Coronary artery (tissue), 2 donors: ENCODE results near the gene DGKH.

Experiments used
- DNase-seq: peaks from one replicate; pipeline ENCODE4 v3.0.0-alpha.2; 2017; ENCODE audit warnings: low spot score
- H3K27ac ChIP-seq, 2 donors: fragments of 200-600 bp; sonication (generic); one replicate each; pipeline ENCODE4 v1.5.1; 2016 to 2019
- H3K4me3 ChIP-seq: fragments of 200-600 bp; sonication (generic); 2 replicates; pipeline ENCODE4 v1.5.1; 2016; ENCODE audit warnings: mild to moderate bottlenecking, moderate library complexity
- TF ChIP-seq, protein P1 (sequence below): fragments of 200-600 bp; sonication (generic); IDR thresholded peaks from one replicate; pipeline ENCODE4 v1.5.1; 2019; ENCODE audit warnings: antibody characterized with exemption

Gene DGKH

GRCh38 chr13:42211704-42212464 lies 163.4 kb downstream of the DGKH start:
- no peak overlapping the region for H3K4me3 ChIP-seq
- no peak for DNase-seq
- TF ChIP-seq, protein P1, sequence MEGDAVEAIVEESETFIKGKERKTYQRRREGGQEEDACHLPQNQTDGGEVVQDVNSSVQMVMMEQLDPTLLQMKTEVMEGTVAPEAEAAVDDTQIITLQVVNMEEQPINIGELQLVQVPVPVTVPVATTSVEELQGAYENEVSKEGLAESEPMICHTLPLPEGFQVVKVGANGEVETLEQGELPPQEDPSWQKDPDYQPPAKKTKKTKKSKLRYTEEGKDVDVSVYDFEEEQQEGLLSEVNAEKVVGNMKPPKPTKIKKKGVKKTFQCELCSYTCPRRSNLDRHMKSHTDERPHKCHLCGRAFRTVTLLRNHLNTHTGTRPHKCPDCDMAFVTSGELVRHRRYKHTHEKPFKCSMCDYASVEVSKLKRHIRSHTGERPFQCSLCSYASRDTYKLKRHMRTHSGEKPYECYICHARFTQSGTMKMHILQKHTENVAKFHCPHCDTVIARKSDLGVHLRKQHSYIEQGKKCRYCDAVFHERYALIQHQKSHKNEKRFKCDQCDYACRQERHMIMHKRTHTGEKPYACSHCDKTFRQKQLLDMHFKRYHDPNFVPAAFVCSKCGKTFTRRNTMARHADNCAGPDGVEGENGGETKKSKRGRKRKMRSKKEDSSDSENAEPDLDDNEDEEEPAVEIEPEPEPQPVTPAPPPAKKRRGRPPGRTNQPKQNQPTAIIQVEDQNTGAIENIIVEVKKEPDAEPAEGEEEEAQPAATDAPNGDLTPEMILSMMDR, result no peak
- no peak overlapping the region for H3K27ac ChIP-seq

DNA sequence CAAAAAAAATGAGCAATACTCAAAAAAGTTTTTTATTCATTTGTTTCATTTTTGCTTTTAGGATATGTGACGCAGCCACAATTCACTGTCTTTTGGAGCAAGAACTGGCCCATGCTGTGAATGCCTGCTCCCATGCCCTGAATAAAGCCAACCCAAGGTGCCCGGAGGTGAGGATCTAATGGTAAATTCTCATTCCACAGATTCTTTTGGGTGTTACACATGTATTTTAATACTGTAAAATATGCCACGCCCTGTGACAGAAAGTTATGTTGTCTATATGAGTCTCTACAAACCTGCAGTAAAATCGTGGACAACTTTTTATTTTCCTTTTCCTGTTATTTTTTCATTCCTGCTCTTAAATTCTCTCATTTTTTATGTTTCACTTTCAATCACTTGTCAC lies 166.0 kb downstream of the DGKH start:
- TF ChIP-seq, protein P1, result no peak
- Histone ChIP-seq H3K4me3 (no peak overlapping the region), H3K27ac (no peak overlapping the region)
- no peak for DNase-seq

DNA sequence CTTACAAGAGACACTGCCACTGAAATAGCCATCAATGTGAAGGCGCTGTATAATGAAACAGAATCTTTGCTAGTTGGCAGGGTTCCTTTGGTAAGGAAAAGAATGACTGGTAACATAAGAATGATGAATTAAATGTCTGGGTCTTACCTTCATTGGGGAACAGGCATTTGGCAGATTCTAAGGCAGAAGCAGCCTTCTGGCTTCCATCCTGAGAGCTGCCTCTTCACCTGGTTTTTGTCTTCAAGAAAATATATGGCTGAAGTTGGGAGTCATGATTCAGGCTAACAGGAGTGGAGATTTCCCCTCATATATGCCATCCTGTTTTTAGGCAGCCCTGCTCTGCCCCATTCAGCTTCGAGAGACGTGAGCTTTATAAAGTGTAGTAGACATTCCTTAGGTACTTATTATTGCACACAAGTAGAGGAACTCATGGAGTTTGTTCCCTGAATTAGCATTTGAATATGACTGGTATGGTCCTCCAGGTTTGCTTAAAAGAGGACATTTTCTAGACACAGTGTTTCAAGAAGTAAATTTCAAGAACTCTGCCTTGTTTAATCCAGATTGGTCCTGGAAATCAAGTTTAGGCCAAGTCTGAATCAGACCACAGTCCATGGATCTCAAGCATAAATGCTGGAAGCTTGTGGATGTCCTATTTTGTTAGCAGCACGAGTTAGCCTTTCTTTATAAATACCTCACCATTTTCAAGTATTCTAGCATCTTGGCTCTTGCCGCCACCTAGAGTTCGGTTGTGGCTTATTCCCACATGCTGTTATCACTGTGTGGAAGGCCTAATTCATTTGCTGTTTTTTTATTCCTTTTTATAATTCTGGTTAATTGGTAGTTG lies 167.4 kb downstream of the DGKH start:
- Histone ChIP-seq H3K27ac (no peak overlapping the region), H3K4me3 (no peak overlapping the region)
- no peak for DNase-seq
- TF ChIP-seq, protein P1, result no peak

GRCh38 chr13:42216422-42216735 lies 167.9 kb downstream of the DGKH start:
- TF ChIP-seq, protein P1, result no peak
- no peak overlapping the region for H3K27ac ChIP-seq
- H3K4me3 ChIP-seq, result no peak overlapping the region
- no peak for DNase-seq

DNA sequence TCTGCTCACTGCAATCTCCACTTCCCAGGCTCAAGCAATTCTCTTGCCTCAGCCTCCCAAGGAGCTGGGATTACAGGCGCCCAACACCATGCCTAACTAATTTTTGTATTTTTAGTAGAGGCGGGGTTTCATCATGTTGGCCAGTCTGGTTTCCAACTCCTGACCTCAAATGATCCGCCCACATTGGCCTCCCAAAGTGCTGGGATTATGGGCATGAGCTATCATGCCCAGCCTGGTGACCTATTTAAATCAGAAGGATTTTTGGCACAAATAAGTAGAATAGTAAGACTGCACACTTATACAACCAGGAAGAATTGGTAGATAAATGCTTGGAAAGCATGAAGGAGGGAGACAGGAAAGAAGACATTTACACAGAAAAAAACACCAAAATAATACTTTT lies 170.1 kb downstream of the DGKH start:
- H3K4me3 ChIP-seq, result no peak overlapping the region
- H3K27ac ChIP-seq, result no peak overlapping the region
- no peak for DNase-seq
- TF ChIP-seq, protein P1, result no peak

GRCh38 chr13:42219051-42219450 lies 170.6 kb downstream of the DGKH start:
- TF ChIP-seq, protein P1, result no peak
- H3K27ac ChIP-seq, result no peak overlapping the region
- DNase-seq, result no peak
- no peak overlapping the region for H3K4me3 ChIP-seq

- Histone ChIP-seq H3K4me3 (no peak overlapping the region), H3K27ac (no peak overlapping the region)
- no peak for DNase-seq
- TF ChIP-seq, protein P1, result no peak
These were observed 171.4 kb downstream of the DGKH start for GRCh38 chr13:42219876-42220275.
